ENCODE results near the gene STAMBPL1. TPM values are rescaled to one million over a fixed set of nuclear protein-coding genes. Genes with fewer than 3 reads are reported as not detected.

The STAMBPL1 gene
- total RNA-seq, 6 donors from 2014 or later: 4.9 to 69.1 (median 7.0) TPM

DNA sequence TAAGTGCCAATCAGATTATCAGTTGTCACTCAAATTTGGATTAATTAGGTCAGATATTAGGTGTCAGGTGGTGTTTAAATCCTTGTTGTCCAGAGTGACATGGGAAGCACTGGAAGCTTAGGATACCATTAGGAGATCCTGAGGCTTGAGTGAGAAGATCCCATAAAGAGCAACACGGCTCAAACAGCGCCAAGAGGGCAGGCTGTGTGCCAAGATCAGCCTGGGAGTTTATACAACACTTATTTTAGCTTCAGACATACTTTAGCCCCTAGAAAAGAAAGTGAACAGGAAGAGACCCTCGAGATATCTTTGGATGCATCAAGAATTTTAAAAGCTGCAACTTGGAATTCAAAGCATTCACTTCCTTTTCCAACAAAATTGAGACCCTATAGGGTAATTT is 86.8 kb downstream of the STAMBPL1 start:
- WGBS, 2 donors: 49 to 52% methylated on average over 3 of the region's 3 CpGs
- no peak for ATAC-seq (ENCODE audit: low FRiP score in 2 of 2)
- peak overlapping the region in 1 of 4 donors; percentile 49 for H3K27ac ChIP-seq
- no peaks in the 10 kb centered on the region for H3K36me3 ChIP-seq
- no peaks in the 10 kb centered on the region for H3K9me3 ChIP-seq
- H3K4me1 ChIP-seq: peaks cover 0 to 14% (median 8%) of the 10 kb centered on the region in 4 donors
- no peak for DNase-seq
- H3K4me3 ChIP-seq: no peak overlapping the region
- TF ChIP-seq EP300 (IDR thresholded peaks at IDR 0.05) (no peak), POLR2AphosphoS5 (IDR thresholded peaks at IDR 0.05) (no peak), POLR2A (IDR thresholded peaks at IDR 0.05) (no peak)
- TF ChIP-seq, protein P1, sequence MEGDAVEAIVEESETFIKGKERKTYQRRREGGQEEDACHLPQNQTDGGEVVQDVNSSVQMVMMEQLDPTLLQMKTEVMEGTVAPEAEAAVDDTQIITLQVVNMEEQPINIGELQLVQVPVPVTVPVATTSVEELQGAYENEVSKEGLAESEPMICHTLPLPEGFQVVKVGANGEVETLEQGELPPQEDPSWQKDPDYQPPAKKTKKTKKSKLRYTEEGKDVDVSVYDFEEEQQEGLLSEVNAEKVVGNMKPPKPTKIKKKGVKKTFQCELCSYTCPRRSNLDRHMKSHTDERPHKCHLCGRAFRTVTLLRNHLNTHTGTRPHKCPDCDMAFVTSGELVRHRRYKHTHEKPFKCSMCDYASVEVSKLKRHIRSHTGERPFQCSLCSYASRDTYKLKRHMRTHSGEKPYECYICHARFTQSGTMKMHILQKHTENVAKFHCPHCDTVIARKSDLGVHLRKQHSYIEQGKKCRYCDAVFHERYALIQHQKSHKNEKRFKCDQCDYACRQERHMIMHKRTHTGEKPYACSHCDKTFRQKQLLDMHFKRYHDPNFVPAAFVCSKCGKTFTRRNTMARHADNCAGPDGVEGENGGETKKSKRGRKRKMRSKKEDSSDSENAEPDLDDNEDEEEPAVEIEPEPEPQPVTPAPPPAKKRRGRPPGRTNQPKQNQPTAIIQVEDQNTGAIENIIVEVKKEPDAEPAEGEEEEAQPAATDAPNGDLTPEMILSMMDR (IDR thresholded peaks at IDR 0.05): no peak
- no peaks in the 10 kb centered on the region for H3K27me3 ChIP-seq

DNA sequence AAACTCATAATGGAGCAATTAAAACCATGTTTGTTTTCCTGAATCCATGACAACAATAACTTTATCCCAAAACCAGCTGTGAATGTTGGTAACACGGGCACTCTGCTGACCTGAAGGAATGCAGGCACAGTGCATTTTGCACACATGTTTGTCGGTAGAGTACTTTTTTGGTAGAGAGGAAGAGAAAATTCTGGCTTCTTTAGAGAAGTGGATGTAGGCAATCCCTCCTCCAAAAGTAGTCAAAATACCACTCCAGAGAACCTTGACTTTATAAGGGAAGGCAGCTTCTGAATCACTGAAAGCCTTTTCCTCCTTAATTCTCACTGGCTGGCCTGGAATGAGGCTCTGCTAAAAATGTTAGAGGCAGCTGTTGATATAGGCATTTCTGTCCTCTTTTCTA is 88.3 kb downstream of the STAMBPL1 start:
- H3K27ac ChIP-seq: no peak overlapping the region
- TF ChIP-seq POLR2AphosphoS5 (IDR thresholded peaks at IDR 0.05) (no peak), EP300 (IDR thresholded peaks at IDR 0.05) (no peak), POLR2A (IDR thresholded peaks at IDR 0.05) (no peak)
- TF ChIP-seq, protein P1 (IDR thresholded peaks at IDR 0.05): no peak
- no peaks in the 10 kb centered on the region for H3K9me3 ChIP-seq
- DNase-seq (no peak), ATAC-seq (ENCODE audit: low FRiP score in 2 of 2) (no peak)
- peaks cover 0 to 14% (median 8%) of the 10 kb centered on the region in 4 donors for H3K4me1 ChIP-seq
- no peaks in the 10 kb centered on the region for H3K36me3 ChIP-seq
- H3K27me3 ChIP-seq: no peaks in the 10 kb centered on the region
- 71 to 73% methylated on average over 2 of the region's 2 CpGs for WGBS, 2 donors
- no peak overlapping the region for H3K4me3 ChIP-seq

DNA sequence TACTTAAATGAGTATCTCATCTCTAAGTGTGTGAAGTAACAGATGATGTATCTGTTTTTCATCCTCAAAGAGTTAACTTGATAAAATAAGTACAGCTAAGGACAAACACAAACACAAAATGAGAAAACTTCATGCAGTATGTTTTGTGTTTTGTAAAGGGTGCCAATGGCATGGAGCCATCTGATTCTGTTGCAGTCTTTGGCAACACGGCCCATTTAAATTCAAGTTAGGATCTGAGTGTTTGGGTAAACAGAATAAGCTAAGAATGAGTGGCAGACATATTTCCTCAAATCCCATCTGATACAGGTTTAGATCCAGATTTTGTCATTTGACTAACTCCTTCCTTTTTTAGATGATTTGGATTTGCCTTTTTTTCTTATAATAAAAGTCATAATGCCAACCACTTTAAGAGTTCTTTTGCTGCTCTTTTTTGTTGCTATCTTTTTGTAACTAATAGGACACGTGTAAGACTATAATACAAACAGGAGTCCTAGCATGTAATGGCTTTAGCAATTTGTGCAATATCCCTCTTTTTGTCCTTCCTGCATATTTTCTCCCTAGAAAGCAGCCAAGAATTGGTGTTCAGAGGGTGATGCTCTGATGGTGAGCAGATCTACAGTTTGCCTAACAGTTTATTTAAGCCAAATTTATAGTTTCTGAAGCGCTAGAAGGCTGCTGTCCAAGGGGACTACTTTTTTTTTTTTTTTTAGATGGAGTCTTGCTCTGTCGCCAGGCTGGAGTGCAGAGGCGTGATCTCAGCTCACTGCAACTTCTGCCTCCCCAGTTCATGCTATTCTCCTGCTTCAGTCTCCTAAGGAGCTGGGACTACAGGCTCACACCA is 91.4 kb downstream of the STAMBPL1 start:
- ATAC-seq (ENCODE audit: low FRiP score in 2 of 2): peak in 1 of 2 donors; percentile 63
- H3K4me3 ChIP-seq: no peak overlapping the region
- peaks cover 18 to 26% (median 21%) of the 10 kb centered on the region in 4 donors for H3K4me1 ChIP-seq
- WGBS, 2 donors: 62 to 66% methylated on average over 5 of the region's 5 CpGs
- H3K27me3 ChIP-seq: no peaks in the 10 kb centered on the region
- no peaks in the 10 kb centered on the region for H3K9me3 ChIP-seq
- peak in 1 of 2 donors; percentile 18 for TF ChIP-seq POLR2AphosphoS5 (IDR thresholded peaks at IDR 0.05)
- TF ChIP-seq POLR2A (IDR thresholded peaks at IDR 0.05): no peak
- no peak for TF ChIP-seq EP300 (IDR thresholded peaks at IDR 0.05)
- TF ChIP-seq, protein P1 (IDR thresholded peaks at IDR 0.05): no peak
- peak overlapping the region in 1 of 4 donors; percentile 25 for H3K27ac ChIP-seq
- DNase-seq: no peak
- H3K36me3 ChIP-seq: no peaks in the 10 kb centered on the region

Other genes starting within 250 kb of the STAMBPL1 start
- gene LIPF, start 215.8 kb upstream of the STAMBPL1 start, total RNA-seq: not detected
- not detected for gene LIPK, start 174.0 kb upstream of the STAMBPL1 start, total RNA-seq
- gene LIPN, start 120.2 kb upstream of the STAMBPL1 start, total RNA-seq: 1 to 10 TPM in 2 of 6 donors, under 1 TPM in 2, not detected in 2; 0.29 to 1.9 (median 0.98) TPM
- gene LIPM, start 77.5 kb upstream of the STAMBPL1 start, total RNA-seq: not detected
- gene ANKRD22, start 28.4 kb upstream of the STAMBPL1 start, total RNA-seq: 1 to 10 TPM in 2 of 6 donors, under 1 TPM in 2, not detected in 2; 0.30 to 1.9 (median 1.1) TPM
- 100 to 1,000 TPM in 5 of 6 donors, 10 to 100 TPM in 1; 94.3 to 328 (median 186) TPM for gene ACTA2, start 72.5 kb downstream of the STAMBPL1 start, total RNA-seq
- gene FAS, start 110.6 kb downstream of the STAMBPL1 start, total RNA-seq: 10 to 100 TPM; 30.1 to 80.3 (median 44.4) TPM

Data from upper lobe of left lung (tissue), 6 donors.